Neural progenitor cell (in vitro differentiated cells): ENCODE results near the gene RNF213. TPM values are rescaled to one million over a fixed set of nuclear protein-coding genes. Genes with fewer than 3 reads are reported as not detected.
A peak's percentile ranks its signal among the peaks of the same experiment; 100 is the strongest.

Experiments used
- DNase-seq: peaks from one replicate; pipeline ENCODE4 v3.0.0-alpha.2; 2016; ENCODE audit warnings: low spot score
- H2AFZ ChIP-seq: fragments of 200-600 bp; sonication (generic); replicated peaks from 2 replicates; pipeline ENCODE4 v1.6.1; 2016; ENCODE audit warnings: antibody characterized with exemption
- H3F3A ChIP-seq: fragments of 200-600 bp; sonication (generic); 2 replicates; pipeline ENCODE4 v1.6.1; 2016; ENCODE audit warnings: antibody characterized with exemption, low read depth
- H3K27ac ChIP-seq: fragments of 200-600 bp; sonication (generic); 2 replicates; pipeline ENCODE4 v1.5.1; 2016; ENCODE audit warnings: mild to moderate bottlenecking
- H3K27me3 ChIP-seq: fragments of 200-600 bp; sonication (generic); 2 replicates; pipeline ENCODE4 v1.6.1; 2016; ENCODE audit warnings: mild to moderate bottlenecking, moderate library complexity
- H3K36me3 ChIP-seq: fragments of 200-600 bp; sonication (generic); 2 replicates; pipeline ENCODE4 v1.5.1; 2016
- H3K4me1 ChIP-seq: fragments of 200-600 bp; sonication (generic); 2 replicates; pipeline ENCODE4 v1.6.1; 2016; ENCODE audit warnings: mixed run types
- H3K4me2 ChIP-seq: fragments of 200-600 bp; sonication (generic); 2 replicates; pipeline ENCODE4 v1.6.1; 2016
- H3K4me3 ChIP-seq: fragments of 200-600 bp; sonication (generic); 2 replicates; pipeline ENCODE4 v1.5.1; 2016
- H3K79me2 ChIP-seq: fragments of 200-600 bp; sonication (generic); 2 replicates; pipeline ENCODE4 v1.6.1; 2016; ENCODE audit warnings: low read depth
- H3K9ac ChIP-seq: fragments of 200-600 bp; sonication (generic); 2 replicates; pipeline ENCODE4 v1.6.1; 2016
- H3K9me3 ChIP-seq: fragments of 200-600 bp; sonication (generic); 2 replicates; pipeline ENCODE4 v1.5.1; 2016; ENCODE audit warnings: low read depth
- H4K20me1 ChIP-seq: fragments of 200-600 bp; sonication (generic); 2 replicates; pipeline ENCODE4 v1.6.1; 2016; ENCODE audit warnings: low read depth
- H3K27ac Mint-ChIP-seq: 3 replicates; pipeline ENCODE4 v1.8.0; 2021; ENCODE audit warnings: mixed read lengths
- H3K27me3 Mint-ChIP-seq: 2 replicates; pipeline ENCODE4 v1.8.0; 2022; ENCODE audit warnings: low read depth, mild to moderate bottlenecking, inconsistent platforms, moderate library complexity, mixed read lengths; ENCODE audit not compliant: insufficient read depth
- H3K36me3 Mint-ChIP-seq: 3 replicates; pipeline ENCODE4 v1.8.0; 2021; ENCODE audit warnings: mixed read lengths
- H3K4me1 Mint-ChIP-seq: 3 replicates; pipeline ENCODE4 v1.8.0; 2021; ENCODE audit warnings: mixed read lengths
- H3K4me3 Mint-ChIP-seq: 3 replicates; pipeline ENCODE4 v1.8.0; 2021; ENCODE audit warnings: mild to moderate bottlenecking, moderate library complexity, mixed read lengths
- H3K9me3 Mint-ChIP-seq: 3 replicates; pipeline ENCODE4 v1.8.0; 2020; ENCODE audit warnings: mixed read lengths
- EZH2 ChIP-seq: fragments of 200-600 bp; sonication (generic); IDR thresholded peaks from 2 replicates; pipeline ENCODE4 v1.6.1; 2017; ENCODE audit warnings: antibody characterized with exemption, mild to moderate bottlenecking, moderate library complexity
- EZH2phosphoT487 ChIP-seq: fragments of 200-600 bp; sonication (generic); IDR thresholded peaks from 2 replicates; pipeline ENCODE4 v1.6.1; 2017; ENCODE audit warnings: antibody characterized with exemption
- total RNA-seq: library from RNA; depleted of rRNA; stranded (reverse); fragments of >200 nt; gene quantifications from 2 replicates; pipeline ENCODE4 v1.2.3, GENCODE V29; 2015; ENCODE audit warnings: low replicate concordance
- TF ChIP-seq, protein P1 (sequence below): fragments of 200-600 bp; sonication (generic); IDR thresholded peaks from 2 replicates; pipeline ENCODE4 v1.5.1; 2017; ENCODE audit warnings: antibody characterized with exemption, mild to moderate bottlenecking

Gene RNF213
- total RNA-seq, 1 donor from 2014 or later: 19.8 TPM

DNA sequence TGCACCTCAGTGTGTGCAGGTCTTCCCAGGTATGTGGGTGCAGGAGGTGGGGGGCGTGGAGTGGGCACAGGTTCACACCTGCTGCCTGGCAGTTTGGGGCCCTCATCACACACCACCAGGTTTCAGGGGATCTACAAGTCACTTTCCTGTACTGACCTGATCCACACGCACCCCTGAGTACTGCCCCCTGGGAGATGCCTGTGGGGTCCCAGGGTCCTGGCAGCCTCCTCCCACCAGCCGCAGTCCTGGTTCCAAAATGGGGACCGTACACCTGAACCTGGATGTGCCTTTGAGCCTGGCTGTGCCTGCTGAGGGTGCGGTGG is 25.9 kb downstream of the RNF213 start:
- Histone ChIP-seq H3K27ac (no peak overlapping the region), H4K20me1 (no peaks in the 10 kb centered on the region), H3K4me1 (no peaks in the 10 kb centered on the region), H3K79me2 (no peaks in the 10 kb centered on the region), H3K9ac (no peak overlapping the region), H3F3A (no peaks in the 10 kb centered on the region), H2AFZ (no peak overlapping the region), H3K4me3 (no peak overlapping the region), H3K9me3 (no peaks in the 10 kb centered on the region), H3K27me3 (no peaks in the 10 kb centered on the region), H3K36me3 (no peaks in the 10 kb centered on the region), H3K4me2 (no peak overlapping the region)
- peaks cover 14% of the 10 kb centered on the region for H3K36me3 Mint-ChIP-seq
- no peak for DNase-seq
- H3K4me1 Mint-ChIP-seq: peaks cover 12% of the 10 kb centered on the region
- H3K27ac Mint-ChIP-seq: no peak overlapping the region
- no peak overlapping the region for H3K4me3 Mint-ChIP-seq
- H3K27me3 Mint-ChIP-seq: peaks cover 6% of the 10 kb centered on the region
- H3K9me3 Mint-ChIP-seq: no peaks in the 10 kb centered on the region
- TF ChIP-seq, protein P1, sequence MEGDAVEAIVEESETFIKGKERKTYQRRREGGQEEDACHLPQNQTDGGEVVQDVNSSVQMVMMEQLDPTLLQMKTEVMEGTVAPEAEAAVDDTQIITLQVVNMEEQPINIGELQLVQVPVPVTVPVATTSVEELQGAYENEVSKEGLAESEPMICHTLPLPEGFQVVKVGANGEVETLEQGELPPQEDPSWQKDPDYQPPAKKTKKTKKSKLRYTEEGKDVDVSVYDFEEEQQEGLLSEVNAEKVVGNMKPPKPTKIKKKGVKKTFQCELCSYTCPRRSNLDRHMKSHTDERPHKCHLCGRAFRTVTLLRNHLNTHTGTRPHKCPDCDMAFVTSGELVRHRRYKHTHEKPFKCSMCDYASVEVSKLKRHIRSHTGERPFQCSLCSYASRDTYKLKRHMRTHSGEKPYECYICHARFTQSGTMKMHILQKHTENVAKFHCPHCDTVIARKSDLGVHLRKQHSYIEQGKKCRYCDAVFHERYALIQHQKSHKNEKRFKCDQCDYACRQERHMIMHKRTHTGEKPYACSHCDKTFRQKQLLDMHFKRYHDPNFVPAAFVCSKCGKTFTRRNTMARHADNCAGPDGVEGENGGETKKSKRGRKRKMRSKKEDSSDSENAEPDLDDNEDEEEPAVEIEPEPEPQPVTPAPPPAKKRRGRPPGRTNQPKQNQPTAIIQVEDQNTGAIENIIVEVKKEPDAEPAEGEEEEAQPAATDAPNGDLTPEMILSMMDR: no peak
- TF ChIP-seq EZH2 (no peak), EZH2phosphoT487 (no peak)

GRCh38 chr17:80287038-80287437 is 26.4 kb downstream of the RNF213 start:
- no peaks in the 10 kb centered on the region for H3K27me3 ChIP-seq
- no peaks in the 10 kb centered on the region for H3K79me2 ChIP-seq
- Mint-ChIP-seq H3K4me1 (peaks cover 16% of the 10 kb centered on the region), H3K4me3 (no peak overlapping the region), H3K27ac (no peak overlapping the region), H3K9me3 (no peaks in the 10 kb centered on the region), H3K36me3 (peaks cover 14% of the 10 kb centered on the region), H3K27me3 (peaks cover 3% of the 10 kb centered on the region)
- H2AFZ ChIP-seq: no peak overlapping the region
- H3K4me2 ChIP-seq: no peak overlapping the region
- no peaks in the 10 kb centered on the region for H3K36me3 ChIP-seq
- H3K9me3 ChIP-seq: no peaks in the 10 kb centered on the region
- no peak overlapping the region for H3K27ac ChIP-seq
- no peaks in the 10 kb centered on the region for H3F3A ChIP-seq
- no peak overlapping the region for H3K4me3 ChIP-seq
- TF ChIP-seq EZH2: no peak
- no peaks in the 10 kb centered on the region for H3K4me1 ChIP-seq
- no peaks in the 10 kb centered on the region for H4K20me1 ChIP-seq
- no peak overlapping the region for H3K9ac ChIP-seq
- DNase-seq: no peak

DNA sequence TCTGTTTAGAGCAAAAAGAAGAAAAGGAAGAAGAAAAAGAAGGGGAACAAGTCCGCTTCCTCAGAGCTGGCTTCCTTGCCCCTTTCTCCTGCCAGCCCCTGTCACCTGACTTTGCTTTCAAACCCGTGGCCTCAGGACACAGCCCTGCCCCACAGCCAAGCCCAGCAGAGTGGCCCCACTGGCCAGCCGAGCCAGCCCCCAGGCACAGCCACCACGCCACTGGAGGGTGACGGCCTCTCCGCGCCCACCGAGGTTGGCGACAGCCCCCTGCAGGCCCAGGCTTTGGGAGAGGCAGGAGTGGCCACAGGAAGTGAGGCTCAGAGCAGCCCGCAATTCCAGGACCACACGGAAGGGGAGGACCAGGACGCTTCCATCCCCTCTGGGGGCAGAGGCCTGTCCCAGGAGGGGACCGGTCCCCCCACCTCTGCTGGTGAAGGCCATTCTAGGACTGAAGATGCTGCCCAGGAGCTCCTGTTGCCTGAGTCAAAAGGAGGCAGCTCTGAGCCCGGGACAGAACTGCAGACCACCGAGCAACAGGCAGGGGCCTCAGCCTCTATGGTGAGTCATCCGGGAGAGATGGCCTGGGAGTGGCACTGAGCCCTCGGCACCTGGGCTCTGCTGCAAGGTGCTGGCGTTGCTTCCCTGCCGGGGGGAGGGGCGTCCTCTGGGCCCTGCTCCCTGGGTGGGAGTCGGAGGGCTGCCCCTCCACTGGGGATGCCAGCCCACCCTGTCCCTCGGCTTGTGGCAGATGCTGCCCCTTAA is 27.3 kb downstream of the RNF213 start:
- peaks cover 2% of the 10 kb centered on the region for H3K27me3 Mint-ChIP-seq
- no peak overlapping the region for H3K27ac ChIP-seq
- H3K4me3 ChIP-seq: no peak overlapping the region
- DNase-seq: no peak
- TF ChIP-seq, protein P1: no peak
- no peak for TF ChIP-seq EZH2phosphoT487
- no peak for TF ChIP-seq EZH2
- no peaks in the 10 kb centered on the region for H4K20me1 ChIP-seq
- peak overlapping the region; percentile 12 for H3K27ac Mint-ChIP-seq
- no peaks in the 10 kb centered on the region for H3K27me3 ChIP-seq
- H3K36me3 ChIP-seq: no peaks in the 10 kb centered on the region
- no peak overlapping the region for H2AFZ ChIP-seq
- H3K36me3 Mint-ChIP-seq: peaks cover 14% of the 10 kb centered on the region
- no peaks in the 10 kb centered on the region for H3F3A ChIP-seq
- H3K4me1 ChIP-seq: no peaks in the 10 kb centered on the region
- no peak overlapping the region for H3K9ac ChIP-seq
- no peak overlapping the region for H3K4me2 ChIP-seq
- H3K9me3 ChIP-seq: no peaks in the 10 kb centered on the region
- H3K4me1 Mint-ChIP-seq: peaks cover 24% of the 10 kb centered on the region
- no peaks in the 10 kb centered on the region for H3K79me2 ChIP-seq
- H3K4me3 Mint-ChIP-seq: no peak overlapping the region
- H3K9me3 Mint-ChIP-seq: no peaks in the 10 kb centered on the region

DNA sequence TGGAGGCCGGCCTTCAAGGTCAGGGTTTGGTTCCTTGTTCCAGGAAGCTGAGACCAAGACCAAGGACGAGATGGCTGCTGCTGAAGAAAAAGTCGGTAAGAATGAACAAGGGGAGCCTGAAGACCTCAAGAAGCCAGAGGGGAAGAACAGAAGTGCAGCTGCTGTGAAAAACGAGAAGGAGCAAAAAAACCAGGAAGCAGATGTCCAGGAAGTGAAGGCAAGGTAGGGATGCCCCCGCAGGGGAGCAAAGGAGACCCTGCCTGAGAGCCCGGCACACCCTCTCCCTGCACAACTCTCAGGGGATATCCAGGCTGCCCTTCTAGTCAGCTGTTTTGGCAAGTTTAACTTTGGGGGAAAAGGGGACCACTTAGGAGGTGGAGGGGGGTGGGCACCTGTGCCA is 29.0 kb downstream of the RNF213 start:
- Histone ChIP-seq H3F3A (no peaks in the 10 kb centered on the region), H3K9ac (no peak overlapping the region), H2AFZ (no peak overlapping the region), H3K27ac (no peak overlapping the region), H3K79me2 (no peaks in the 10 kb centered on the region), H3K27me3 (no peaks in the 10 kb centered on the region), H3K4me1 (no peaks in the 10 kb centered on the region), H3K36me3 (no peaks in the 10 kb centered on the region), H3K9me3 (no peaks in the 10 kb centered on the region), H3K4me2 (no peak overlapping the region), H3K4me3 (no peak overlapping the region), H4K20me1 (no peaks in the 10 kb centered on the region)
- no peak overlapping the region for H3K27ac Mint-ChIP-seq
- H3K4me1 Mint-ChIP-seq: peaks cover 21% of the 10 kb centered on the region
- peaks cover 2% of the 10 kb centered on the region for H3K27me3 Mint-ChIP-seq
- no peak overlapping the region for H3K4me3 Mint-ChIP-seq
- TF ChIP-seq EZH2 (no peak), EZH2phosphoT487 (no peak)
- TF ChIP-seq, protein P1: no peak
- no peak for DNase-seq
- no peaks in the 10 kb centered on the region for H3K9me3 Mint-ChIP-seq
- H3K36me3 Mint-ChIP-seq: peaks cover 14% of the 10 kb centered on the region
